ENCODE results near the gene LOXL1.
A peak's percentile ranks its signal among the peaks of the same experiment; 100 is the strongest.
"Not testable (repeated sequence)": the region's sequence is repeated elsewhere in the genome, so short reads cannot be mapped to it uniquely, and the experiment has no call there.

LOXL1 gene

DNA sequence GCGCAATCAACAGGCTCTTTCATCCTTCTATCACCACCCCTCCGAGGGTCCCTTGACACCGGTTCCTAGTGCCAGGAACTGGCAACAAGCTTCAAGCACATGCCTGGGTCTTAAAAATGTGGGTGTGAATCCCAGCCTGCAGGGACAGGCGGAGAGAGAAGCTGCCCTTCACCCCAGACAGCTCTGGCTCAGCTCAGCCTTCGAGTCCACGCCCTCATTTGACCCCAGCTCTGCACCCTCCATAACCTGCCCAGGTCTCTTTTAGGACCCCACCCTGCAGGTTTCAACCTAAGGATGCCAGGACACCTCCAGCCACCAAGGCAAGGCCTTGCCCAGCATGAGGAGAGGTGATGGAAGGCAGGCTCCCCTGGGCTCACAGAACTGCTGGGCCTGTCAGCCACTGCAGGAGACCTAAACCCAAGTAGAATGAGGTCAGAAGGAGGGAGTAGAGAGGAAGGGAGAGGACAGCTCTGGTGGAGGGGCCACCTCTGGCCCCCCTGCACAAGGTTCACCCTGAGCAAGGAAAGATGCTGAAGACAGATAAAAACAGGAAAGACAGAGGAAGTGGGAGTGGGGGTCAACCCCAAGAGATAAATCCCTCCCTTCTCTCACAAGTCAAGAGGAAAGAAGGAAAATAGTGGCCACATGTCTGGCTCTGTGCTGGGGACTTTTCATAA, 2.6 kb upstream of the LOXL1 start:
- DNase-seq = no peak

DNA sequence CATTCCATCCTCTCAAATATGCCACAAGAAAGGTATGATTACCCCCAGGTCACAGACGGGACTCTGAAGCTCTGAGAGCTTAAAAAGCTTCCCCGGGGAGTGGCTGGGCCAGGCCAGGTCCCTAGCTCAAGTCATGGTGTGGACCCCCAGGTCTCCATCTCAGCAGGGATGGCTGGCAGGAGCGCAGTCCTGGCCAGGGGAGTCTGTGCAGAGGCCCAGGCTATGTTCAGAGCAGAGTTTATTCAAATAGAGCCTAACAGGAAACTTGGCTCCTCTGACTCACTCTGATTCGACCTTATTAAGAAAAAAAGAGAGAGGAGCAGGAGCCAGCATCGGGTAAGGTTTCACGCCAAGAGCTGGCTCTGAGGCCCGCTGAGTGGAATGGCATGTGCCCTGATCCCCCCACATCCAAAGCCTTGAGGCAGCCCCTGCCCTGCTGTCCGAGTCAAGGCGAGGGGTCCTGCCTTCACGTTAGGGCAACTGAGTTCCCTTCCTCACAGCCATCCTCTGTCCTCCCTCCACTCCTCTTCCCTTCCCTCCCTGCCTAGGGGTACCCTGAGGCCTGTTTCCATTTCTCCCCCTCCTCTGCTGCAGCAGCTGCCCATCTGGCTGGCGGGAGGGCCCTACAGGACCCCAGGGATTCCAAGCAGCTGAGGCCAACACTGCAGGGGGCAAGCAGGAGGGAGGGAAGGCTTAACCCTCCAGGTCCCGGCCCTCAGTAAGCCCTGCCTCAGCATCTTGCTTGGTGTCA, 1.9 kb upstream of the LOXL1 start:
- DNase-seq = no peak

DNA sequence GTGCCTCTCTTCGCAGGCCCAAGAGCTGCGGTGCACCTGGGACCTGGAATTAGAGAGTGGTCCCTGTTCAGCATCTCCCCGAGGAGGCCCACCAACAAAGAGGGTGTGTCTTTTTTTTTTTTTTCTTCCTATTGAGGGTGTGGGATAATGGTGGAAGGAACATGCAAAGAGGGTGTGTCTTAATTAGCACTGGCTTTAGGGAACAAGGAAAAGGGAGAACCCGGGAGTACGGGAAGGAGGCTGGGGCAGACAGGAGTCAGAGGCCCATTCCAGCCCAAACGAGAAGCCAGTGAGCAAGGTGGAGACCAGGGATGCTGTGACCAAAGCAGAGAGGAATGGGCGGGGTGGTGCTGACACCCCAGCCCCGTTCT, 429 bp upstream of the LOXL1 start:
- no peak for DNase-seq

DNA sequence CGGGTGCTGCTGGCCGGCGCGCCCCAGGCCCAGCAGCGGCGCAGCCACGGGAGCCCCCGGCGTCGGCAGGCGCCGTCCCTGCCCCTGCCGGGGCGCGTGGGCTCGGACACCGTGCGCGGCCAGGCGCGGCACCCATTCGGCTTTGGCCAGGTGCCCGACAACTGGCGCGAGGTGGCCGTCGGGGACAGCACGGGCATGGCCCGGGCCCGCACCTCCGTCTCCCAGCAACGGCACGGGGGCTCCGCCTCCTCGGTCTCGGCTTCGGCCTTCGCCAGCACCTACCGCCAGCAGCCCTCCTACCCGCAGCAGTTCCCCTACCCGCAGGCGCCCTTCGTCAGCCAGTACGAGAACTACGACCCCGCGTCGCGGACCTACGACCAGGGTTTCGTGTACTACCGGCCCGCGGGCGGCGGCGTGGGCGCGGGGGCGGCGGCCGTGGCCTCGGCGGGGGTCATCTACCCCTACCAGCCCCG, 777 bp downstream of the LOXL1 start:
- peak; percentile 19 for DNase-seq

DNA sequence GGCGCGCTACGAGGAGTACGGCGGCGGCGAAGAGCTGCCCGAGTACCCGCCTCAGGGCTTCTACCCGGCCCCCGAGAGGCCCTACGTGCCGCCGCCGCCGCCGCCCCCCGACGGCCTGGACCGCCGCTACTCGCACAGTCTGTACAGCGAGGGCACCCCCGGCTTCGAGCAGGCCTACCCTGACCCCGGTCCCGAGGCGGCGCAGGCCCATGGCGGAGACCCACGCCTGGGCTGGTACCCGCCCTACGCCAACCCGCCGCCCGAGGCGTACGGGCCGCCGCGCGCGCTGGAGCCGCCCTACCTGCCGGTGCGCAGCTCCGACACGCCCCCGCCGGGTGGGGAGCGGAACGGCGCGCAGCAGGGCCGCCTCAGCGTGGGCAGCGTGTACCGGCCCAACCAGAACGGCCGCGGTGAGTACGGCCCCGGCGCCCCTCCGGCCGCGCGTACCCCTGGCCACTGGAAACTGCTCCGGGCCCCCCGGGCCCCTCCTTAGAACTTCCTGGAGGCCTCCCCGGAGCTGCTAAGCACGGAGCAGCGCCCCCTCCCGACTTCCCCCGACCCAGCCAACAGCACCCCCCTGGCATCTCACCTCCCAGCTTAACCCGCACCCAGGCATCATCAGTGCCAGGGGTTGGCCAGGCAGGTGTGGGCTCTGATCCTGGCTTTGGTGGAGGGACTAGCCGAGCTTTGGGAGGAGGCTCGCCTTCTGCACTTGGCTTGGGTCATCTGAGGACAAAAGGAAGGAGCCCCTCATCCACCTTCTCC, 1.4 kb downstream of the LOXL1 start:
- peak; percentile 43 for DNase-seq

DNA sequence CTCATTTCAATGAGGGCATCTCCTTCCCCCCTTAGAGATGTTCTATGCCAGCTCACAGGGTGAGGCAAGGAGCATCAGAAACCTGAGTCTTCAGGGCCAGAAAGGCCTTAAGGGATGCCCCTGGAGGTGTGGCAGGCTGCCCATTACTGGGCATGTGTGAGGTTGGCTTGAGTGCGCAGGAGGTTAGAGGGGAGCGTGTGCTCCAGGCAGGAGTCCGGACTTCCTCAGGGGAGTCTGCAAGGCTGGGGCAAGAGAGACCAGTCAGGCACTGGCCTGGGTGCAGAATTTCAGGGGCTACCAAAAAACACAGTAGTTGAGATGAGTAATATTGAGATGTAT, 1.9 kb downstream of the LOXL1 start:
- DNase-seq = no peak

DNA sequence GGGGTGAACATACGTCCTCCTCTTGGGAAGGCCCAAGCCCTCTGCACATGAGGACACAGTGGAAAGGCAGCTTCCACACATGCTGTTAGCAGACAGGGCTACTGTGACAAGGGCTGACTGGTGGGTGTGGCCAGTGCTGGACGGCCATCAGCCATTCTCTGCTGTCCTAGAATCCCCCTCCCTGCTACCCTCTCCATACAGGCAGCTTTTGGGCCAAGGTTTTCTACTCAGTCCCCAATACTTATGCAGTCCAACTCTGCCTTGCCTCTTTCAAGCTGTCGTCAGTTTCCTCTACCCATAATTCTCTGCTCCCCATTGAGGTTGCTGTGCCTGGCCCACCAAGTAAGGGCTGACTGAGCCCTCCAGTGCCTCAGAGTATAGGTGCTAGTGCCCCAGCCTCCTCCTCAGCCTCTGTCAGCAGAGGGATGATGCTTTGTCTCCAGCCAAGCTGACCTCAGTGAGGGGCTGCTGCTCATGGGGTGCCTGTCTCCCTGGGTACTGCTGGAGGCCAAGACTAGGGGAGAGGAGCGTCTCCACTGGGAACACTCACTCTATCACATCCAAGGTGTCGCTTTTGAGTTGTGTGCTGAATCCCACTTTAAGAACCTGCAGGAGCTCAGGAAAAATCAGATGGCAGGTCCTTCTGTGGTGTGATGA, 2.8 kb downstream of the LOXL1 start:
- no peak for DNase-seq

DNA sequence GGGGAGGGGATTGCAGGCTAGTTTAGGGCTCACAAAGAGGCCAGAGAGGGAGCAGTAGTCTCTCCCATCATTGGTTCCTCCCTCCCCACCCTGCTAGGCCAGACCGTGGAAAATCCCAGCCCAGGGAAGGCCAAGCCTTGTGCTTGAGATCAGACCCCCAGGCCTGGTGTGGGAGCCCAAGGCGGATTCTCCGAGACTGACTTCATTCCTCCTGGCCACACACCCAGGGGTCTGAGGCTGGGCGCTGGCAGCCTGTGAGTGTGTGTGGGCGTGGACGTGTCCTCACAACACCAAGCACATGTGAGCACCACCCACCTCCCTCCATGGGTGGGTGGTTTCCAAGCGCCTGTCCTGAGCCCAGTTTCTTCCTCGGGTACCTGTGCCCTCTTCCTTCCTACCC, 4.1 kb downstream of the LOXL1 start:
- DNase-seq = no peak

DNA sequence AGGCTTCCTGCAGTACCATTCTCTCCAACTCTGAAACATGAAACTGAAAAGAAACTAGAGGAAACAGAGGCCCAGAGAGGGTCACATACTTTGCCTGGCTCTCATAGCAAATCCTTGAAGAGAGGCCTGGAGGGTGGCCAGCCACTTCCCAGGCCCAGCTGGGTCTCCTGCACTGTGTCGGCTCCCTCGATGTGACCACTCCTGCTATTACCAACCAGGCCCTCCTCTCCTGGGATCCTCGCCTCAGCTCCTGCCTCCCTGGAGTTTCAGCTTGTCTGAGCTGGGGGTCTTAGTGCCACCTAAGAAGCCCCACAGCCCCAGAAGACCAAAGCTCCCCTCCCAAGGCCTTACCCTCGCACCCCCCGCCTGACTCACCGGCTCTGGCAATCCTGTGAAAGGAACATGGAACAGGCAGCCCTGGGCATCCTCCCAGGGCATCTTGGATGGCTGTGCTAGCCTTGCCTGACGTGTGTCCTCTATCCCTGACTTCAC, 4.6 kb downstream of the LOXL1 start:
- DNase-seq = no peak

DNA sequence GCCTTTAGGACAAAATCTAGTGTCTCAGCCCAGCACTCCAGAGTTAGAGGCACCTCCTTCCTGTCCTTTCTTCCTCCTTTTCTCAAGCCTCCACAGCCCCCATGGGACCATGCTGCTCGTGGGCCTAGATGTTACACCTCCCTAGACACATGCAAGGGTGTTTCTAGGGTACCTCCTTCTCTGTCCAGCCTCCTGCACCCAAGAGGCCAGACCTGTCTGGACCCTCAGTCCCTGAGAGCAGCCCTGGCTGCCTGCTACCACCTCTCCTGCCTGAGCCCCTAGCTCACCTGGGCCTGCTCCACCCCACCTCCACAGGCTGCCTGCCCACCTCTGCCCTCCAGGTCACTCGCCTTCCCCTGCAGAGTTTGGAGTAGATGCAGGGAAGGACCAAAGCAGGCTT, 5.2 kb downstream of the LOXL1 start:
- DNase-seq = no peak

DNA sequence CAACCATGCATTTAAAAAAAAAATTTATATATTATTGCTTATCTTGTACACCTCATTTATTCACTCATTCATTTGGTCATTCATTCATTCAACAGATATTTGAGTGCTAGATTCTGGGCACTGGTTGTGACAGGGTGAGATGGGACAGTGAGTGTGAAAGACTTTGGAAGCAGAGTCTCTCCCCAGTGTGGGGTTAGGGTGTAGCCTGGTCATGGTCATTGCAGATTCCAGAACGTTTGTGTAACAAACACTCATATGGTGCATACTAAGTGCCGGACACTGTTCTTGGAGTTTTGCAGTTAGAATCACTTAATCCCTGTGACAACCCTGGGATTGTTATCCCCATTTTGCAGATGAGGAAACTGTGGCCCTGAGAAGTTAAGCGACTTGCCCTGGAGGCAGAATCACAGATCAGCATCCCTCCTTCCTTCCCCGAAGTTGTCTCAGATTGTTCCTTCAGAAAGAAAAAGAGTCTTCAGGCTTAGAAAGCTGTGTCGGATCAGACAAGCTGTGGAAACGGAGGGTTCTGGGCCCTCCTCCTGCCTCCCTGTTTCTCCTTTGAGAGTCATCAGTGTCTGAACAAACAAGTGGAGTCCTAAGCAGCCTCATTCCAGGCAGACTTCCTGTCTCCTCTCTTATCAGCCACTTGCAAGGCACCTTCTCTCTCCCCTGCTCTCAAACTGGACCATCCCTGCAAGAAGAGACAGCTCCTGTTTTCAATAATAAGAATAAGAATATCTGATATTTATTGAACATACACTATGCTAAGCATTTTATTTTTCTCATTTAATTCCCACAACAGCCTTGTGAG, 6.3 kb downstream of the LOXL1 start:
- DNase-seq = no peak

DNA sequence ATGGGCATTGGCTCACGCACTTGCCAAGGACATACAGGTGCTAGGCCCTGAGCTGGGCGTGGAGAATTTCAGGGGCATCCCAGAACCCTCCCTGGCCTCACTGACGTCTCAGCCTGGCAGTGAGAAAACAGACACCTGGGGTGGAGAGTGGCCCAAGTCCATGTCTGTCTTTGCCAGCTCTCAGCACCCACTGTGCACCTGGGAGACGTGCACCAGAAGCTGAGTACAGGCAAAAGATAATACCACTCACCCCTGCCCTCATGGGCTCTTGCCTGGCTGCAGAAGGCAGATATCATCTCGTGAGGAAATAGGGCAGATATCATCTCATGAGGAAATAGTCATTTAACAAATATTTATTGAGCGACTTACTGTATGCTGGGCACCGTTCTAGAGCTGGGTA, 8.0 kb downstream of the LOXL1 start:
- DNase-seq = no peak

DNA sequence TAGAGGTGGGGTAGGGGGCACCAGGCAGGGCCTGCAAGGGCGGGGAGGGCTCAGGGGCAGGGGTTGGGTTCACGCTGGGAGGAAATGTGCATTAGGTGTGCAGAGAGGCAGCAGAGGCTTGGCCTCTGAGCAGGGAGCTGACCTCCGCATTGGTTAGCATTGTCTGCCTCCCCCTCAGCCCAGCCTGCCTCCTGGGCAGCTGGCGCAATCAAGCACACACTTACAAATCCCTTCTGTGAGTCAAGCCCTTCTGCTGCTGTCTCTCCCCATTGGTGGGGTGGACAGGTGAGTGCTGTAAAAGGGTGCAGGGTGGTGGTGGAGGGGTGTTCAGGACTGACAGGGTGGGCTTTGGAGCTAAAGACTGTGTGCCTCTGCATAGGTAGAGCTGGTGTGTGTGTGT, 9.3 kb downstream of the LOXL1 start:
- peak; percentile 26 for DNase-seq

DNA sequence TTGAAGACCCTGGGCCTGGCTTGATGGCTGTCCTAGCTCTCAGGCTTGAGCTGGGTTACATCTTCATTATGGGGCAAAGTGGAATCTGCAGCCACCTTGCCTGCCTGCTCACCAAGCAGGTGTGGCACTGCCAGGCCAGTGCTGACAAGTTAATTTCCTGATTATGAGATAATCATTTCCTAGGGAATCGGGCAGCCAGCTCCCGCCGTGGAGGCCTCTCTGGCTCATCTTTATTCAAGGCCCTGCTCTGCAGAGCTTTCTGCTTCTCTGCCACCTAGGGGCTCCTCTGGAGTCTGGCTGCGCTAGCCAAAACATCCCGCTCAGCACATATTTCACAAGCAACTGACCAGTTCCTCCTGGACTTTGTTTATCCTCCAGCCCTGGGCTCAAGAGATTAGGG, 9.9 kb downstream of the LOXL1 start:
- peak; percentile 11 for DNase-seq

DNA sequence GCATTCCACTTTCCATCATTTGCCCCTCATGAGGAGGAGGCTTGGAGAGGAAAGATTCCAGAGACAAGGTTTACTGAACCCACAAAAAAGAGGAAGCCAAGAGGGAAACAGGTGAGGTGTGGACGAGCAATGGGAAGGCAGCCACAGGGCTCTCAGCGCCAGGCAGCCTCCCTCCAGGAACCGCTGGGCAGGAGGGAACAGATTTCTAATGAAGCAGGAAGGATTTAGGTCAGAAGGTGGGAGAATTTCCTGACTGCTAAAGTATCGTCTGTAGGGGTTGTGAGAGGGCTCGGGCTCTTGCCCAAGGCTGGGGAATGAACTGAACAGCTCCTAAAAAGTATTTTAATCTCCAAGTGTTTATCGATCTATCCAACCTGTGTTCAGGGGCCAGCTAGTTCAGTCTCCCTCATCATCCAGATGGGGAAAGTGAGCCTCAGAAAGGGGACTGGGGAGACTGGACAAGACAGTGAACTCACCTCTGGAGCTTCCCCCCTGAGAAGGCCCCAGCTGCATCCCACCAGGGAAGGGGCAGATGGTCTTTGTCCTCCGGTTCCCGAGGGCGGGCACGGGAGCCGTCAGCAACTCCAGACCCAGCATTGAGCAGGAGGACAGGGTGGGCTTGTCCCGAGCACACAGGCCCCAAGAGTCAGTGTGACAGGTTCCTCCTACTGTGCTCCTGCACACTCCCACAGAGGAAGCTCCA, 10.5 kb downstream of the LOXL1 start:
- no peak for DNase-seq

DNA sequence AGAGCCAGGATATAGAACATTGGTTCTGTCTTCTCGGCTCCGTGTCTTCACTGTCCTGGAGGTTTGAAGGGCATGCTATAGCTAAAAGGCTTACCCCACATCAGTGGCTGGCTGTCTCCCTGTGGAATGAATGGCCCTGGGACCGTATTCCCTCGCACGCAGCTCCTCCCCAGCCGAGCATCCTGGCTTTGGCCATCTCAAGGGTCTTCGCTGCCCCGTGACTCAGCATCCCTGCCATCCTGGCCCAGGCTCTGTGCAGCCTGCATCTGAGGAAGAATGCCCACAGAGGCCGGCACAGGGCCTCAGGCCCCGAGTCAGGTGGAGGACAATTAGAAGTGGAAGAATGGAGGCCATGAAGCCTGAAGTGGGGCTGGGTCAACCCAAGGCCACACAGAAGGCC, 11.0 kb downstream of the LOXL1 start:
- DNase-seq = no peak

DNA sequence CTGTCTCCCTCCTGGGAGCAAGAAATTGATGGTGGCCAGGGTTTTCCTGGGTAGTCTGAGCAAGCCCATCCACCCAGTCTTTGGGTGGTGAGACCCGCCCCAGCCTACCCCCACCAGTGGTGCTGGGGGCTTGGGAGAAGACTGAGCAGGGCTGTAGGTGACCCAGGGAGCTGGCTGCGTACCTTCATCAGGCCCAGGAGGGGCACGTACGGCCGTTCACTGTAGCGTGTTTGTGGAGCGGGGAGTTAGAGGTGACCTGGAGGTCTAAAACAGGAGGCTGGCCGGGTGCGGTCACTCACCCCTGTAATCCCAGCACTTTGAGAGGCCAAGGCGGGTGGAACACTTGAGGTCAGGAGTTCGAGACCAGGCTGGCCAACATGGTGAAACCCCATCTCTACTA, 11.5 kb downstream of the LOXL1 start:
- no peak for DNase-seq

DNA sequence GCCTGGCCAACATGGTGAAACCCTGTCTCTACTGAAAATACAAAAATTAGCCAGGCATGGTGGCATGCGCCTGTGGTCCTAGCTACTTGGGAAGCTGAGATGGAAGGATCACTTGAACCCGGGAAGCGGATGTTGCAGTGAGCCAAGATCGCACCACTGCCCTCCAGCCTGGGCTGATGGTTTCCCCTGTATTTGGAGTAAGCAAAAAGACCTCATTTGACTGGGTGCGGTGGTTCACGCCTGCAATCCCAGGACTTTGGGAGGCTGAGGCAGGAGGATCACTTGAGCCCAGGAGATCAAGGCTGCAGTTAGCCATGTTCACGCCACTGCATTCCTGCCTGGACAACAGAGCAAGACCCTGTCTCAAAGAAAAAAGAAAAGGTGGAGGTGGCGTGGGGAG, 12.3 kb downstream of the LOXL1 start:
- DNase-seq = not testable (repeated sequence)

DNA sequence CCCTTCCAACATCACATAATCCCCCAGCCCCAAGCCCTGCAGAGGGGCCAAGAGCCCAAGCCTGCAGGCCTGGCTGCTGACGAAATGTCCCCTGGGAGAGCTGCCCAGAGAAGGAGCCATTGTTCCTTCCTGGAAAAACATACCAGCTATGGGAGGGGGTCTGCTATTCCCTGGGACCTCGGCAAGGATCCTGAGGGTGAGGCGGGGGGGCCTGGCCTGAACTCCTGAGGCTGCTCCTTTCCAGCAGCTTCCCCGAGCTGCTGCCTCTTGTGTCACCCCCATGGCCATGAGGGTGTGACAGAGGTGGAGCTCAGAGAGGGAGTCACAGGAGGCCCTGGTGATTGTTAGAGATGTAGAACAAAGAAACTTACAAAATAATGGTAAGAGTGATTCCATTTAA, 12.9 kb downstream of the LOXL1 start:
- DNase-seq = no peak

DNA sequence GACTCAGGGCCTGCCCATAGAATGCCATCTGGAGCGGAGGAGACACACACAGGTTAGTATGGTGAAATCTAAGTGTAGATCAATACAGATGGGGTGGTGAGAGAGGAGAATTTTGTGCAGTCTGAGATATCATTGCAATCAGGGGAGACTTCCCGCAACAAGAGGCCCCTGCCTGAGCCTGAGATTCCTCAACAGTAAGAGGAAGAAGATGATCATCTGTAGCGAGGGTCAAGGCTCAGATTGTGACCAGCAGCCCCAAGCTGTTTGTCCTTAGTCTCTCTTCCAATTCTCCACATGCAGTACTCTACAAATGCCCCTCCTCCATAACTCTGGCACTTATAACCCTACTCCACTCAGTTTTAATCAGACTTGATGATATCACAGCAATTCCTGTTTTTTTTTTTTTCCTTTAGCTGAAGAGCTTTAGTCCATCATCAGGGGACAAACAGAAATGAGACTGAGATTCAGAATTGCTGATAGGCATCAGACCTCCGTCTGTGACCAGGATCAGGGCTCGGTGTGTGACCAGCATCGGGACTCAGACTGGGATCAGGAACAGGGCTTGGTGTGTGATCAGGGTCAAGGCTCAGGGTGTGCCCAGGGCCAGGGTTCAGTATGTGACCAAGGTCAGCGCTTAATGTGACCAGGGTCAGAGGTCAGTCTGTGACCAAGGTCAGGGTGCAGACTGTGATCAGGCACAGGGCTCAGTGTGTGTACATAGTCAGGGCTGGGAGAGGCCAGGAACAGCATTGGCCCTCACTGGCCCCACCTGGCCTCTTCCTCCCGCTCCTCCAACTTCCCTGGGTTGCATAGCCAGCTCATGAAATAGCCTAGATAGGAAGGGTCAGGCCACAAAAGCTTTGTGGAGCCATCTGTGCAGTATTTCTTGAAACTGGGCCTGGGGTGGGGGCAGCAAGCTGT, 14.1 kb downstream of the LOXL1 start:
- no peak for DNase-seq

DNA sequence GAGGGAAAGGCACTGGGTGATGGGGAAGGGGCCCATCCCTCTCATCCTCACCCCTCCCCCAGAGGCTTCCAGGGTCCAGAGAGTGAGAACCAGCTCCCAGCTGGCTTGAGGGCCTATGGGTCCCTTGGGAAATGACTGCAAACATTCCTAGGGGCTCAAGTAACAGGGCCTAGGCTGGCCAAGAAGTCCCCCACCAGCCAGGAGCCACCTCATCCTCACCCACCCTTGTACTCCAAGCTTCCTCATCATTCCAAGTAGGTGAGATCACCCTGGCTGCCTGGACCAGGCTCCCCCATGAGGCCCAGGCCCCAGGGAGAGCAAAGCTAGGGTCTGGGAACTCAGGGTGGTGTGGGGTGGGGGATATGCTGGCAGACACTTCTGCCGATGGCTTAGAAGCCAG, 14.8 kb downstream of the LOXL1 start:
- no peak for DNase-seq
